HG03469 (cell line): ENCODE results near the gene ZBTB25.

Experiments
- ATAC-seq: cut with Tn5 transposase; IDR thresholded peaks from one replicate; pipeline ENCODE4 v1.9.1; 2021; ENCODE audit warnings: mild to moderate bottlenecking, moderate library complexity, moderate number of reproducible peaks; ENCODE audit not compliant: unreplicated experiment

The ZBTB25 gene

GRCh38 chr14:64516969-64517368, 13.3 kb upstream of the ZBTB25 start:
- no peak for ATAC-seq

GRCh38 chr14:64515053-64515452, 11.4 kb upstream of the ZBTB25 start:
- ATAC-seq: no peak

- ATAC-seq: no peak
Observed at GRCh38 chr14:64513271-64513670, 9.6 kb upstream of the ZBTB25 start.

GRCh38 chr14:64510825-64511671, 7.4 kb upstream of the ZBTB25 start:
- ATAC-seq: no peak

GRCh38 chr14:64509036-64509435, 5.4 kb upstream of the ZBTB25 start:
- no peak for ATAC-seq

GRCh38 chr14:64508215-64508776, 4.7 kb upstream of the ZBTB25 start:
- ATAC-seq: peak; percentile 18

- ATAC-seq: no peak
Observed at GRCh38 chr14:64507376-64508156, 3.9 kb upstream of the ZBTB25 start.

GRCh38 chr14:64506721-64507120, 3.1 kb upstream of the ZBTB25 start:
- no peak for ATAC-seq

- no peak for ATAC-seq
Observed at GRCh38 chr14:64504897-64505794, 1.5 kb upstream of the ZBTB25 start.

- ATAC-seq: no peak
Observed at GRCh38 chr14:64504310-64504896, 765 bp upstream of the ZBTB25 start, which contains the start of gene ZBTB1. Gene ZBTB1 (plus strand): TSS chr14:64504770. CDS start chr14:64521505, 16,735 bp downstream.

- peak; percentile 1 for ATAC-seq
Observed at GRCh38 chr14:64502887-64503433, 678 bp downstream of the ZBTB25 start.

- no peak for ATAC-seq
Observed at GRCh38 chr14:64502456-64502855, 1.2 kb downstream of the ZBTB25 start.

GRCh38 chr14:64501411-64502171, 2.0 kb downstream of the ZBTB25 start:
- ATAC-seq: no peak

- ATAC-seq: no peak
Observed at GRCh38 chr14:64500088-64500487, 3.5 kb downstream of the ZBTB25 start.

GRCh38 chr14:64496764-64497163, 6.9 kb downstream of the ZBTB25 start:
- no peak for ATAC-seq

- ATAC-seq: no peak
Observed at GRCh38 chr14:64495252-64495651, 8.4 kb downstream of the ZBTB25 start.

GRCh38 chr14:64493455-64493854, 10.2 kb downstream of the ZBTB25 start:
- ATAC-seq: no peak

- no peak for ATAC-seq
Observed at GRCh38 chr14:64491637-64492036, 12.0 kb downstream of the ZBTB25 start.

- ATAC-seq: no peak
Observed at GRCh38 chr14:64488590-64489099, 15.0 kb downstream of the ZBTB25 start.
